T-helper 2 cell treated with Interferon-gamma antibody and Interleukin-4, amounts not matched to agents 100 ng/mL and 5 ng/mL, for 36 hours (primary cell): ENCODE results near the gene CALML5. TPM values are rescaled to one million over a fixed set of nuclear protein-coding genes. Genes with fewer than 3 reads are reported as not detected.

Source experiments
- intact Hi-C: fragments of 100-400 bp; cut with micrococcal nuclease; formaldehyde crosslinking; loops from one replicate; pipeline ENCODE4 v1.15.1; 2023
- total RNA-seq: library from RNA; stranded (reverse); gene quantifications from 2 replicates; pipeline ENCODE4 v1.2.3, GENCODE V29; 2022

CALML5 gene, protein sequence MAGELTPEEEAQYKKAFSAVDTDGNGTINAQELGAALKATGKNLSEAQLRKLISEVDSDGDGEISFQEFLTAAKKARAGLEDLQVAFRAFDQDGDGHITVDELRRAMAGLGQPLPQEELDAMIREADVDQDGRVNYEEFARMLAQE
- not detected in 2 replicates for total RNA-seq

DNA sequence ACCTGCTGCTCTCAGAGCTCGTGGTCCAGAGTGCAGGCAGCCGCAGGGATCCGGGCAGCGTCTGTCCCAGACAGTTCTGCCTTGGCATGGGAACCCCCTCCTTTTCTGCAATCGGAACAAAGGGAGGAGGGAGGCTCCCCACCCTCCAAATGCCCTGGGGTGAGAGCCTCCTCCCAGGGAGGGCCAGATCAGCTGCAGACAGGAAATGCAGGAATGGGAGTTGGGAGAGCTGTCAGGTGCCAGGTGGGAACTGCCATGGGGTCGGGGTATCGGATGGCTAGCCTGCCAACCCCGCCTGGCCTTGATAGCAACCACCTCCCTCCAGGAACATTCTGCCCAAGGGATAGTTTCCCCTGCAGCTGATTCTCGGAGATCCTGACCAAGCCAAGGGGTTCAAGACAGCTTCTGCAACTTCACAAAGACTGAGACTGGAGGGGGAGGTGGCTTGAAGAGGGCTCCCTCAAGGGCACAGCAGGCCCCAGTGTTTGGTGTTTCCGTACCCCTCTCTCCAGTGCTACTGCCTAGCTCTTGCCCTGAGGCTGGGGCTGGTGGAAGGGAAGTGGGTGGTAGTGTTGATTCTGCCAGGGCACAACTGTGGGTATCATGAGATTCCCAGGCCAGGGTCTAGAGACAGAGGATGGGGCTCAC, at the start of gene CALML5:
TSS of gene CALML5 (minus strand) at position 78 of the 648 bp plus-strand sequence. CDS start 132 bp downstream, outside the sequence.
- intact Hi-C loops: no loop called here

DNA sequence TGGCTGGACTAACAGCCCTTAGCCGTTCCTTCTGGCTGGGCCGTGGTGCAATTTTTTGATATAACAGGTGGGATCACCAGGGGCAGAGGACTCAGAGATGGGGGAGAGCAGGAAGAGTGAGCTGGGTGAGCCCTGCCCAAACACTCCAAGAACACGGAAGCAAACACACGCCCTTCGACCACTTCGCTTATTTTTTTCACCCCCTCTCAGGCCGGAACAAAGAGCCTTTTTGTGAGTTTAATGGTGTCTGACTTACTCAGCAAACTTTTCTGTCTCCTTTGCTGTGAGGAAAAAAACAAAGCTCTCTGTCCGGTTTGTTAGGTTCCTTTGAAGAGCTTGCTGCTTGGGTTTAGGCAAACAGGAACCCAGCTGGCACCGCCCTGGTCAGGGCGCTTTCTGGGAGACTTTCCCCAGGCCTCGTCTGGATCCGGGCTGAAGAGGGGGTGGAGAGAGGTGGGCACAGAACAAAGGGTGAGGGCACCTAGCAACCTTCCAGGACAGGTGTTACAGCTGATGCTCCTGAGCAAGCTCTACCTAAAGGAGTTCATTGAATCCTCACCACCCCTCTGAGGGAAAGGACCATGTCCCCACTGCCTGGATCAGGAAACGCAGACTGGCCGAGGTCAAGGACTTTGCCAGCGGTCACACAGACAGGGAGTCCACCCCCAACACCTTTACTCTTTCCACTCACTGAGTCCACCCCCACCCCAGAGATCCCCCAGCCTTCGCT, 48.7 kb upstream of the CALML5 start:
- intact Hi-C loops: loop anchor here (2.0 to 5.0 kb wide), 2 partner anchors 17 to 256 kb away; no protein-coding TSS in a partner anchor

DNA sequence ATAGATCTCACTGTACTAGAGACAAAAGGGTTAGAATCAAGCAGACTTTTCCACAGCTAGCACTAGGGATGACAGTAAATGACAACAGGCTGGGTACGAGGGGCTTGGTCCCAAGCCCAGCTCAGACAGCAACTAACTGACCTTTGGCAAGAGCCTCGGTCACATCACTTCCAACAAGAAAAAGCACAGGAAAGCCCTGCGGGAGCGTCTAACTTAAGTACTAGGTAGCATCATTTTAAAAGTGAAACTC, 48.2 kb upstream of the CALML5 start:
- intact Hi-C loops: loop anchor here (5.0 kb wide), 1 partner anchor 255 kb away; no protein-coding TSS in a partner anchor

DNA sequence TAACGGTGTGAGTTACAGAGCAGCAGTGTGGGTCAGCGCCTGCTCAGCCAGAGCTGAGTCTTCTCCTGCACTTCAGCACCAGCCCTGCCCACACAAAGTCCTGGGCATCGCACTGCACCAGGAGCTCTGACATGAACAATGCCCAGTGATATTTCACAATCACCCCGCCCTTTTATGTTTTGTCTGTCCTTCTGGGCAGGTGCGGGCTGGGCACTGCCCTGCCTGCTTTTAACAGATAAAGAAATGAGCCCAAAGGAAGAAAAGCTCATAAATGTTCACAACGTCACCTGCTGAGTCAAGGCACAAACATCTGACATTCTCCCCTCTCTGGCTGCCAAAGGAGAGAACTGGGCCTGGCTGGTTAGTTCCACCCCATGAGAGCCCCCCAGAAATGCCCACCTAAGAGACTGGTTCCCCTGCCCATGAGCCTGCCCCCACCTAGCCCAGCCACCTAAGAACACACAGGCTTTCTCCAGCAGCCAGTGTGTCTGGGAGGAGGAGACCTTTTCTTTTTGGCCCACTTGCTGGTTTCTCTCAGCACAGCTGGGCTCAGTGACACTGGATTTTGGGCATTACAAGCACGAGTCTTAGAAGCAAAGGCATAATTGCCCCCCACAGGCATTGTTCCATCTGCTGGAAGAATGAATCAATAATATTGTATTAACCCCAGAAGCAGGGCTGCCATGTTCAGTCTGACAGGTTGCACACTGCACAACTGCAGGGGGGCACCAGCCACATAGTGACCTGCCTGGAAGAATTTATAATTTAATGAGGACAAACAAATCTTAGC, 47.7 kb upstream of the CALML5 start:
- intact Hi-C loops: loop anchor here (5.0 kb wide), 1 partner anchor 255 kb away; no protein-coding TSS in a partner anchor

DNA sequence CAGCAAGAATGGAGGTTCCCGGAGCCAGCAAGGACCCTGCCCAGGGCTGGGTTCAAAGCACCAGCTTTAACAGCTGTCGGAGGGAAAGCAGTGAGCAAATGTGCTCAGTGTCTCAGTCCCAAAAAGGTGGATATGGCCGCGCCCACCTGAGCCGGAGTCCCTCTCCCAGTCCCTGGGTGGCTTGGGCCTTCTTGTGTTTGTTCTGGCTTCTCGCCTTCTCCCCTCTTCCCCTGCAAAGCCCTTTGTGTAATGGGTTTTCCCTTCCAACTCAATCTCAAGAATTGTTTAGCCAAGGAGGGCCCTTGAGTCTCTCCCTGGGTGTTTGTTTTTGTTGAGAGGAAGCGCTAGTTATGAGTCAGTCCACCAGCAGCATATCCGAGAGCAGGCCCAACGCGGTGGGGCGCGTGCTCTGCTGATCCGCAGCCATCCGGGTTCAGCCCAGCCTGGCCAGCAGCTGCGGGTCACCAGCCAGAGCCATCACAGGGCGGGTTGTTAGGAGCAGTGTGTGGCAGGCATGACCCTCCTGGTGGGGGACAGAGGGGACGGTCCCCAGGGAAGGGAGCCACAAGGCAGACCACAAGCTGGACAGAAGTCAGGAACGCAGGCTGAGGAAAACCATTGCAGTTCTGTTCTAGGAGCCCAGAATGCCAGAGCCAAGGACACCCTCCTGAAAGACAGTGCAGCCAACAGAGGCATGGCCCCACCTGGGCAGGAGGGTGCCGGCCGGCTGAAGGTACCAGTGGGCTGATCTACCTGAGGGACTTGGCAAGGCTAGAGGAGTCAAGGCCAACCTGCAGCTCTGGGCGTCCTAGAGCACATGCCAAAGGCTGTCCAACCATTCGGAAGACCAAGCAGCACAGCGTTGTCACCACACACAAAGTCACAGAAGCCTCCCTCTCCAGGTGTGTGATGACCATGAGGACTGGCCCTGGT, 46.7 kb upstream of the CALML5 start:
- intact Hi-C loops: loop anchor here (5.0 kb wide), 1 partner anchor 254 kb away; no protein-coding TSS in a partner anchor

DNA sequence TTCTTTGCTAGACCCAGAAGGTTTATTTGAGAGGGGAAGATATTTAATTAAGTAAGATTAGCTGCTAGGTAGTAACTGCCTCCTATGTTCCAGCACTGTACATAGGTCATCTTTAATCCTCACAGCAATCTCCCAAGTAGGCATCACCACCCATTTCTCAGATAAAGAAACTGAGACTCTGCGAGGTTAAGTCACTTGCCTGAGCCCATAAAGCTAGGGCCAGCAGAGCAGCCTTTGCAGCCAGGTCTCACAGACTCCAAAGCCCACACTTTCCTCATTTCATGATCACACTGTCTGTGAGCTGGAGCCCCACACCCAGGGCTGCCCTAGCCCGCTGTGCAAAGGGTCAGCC, 46.0 kb upstream of the CALML5 start:
- intact Hi-C loops: loop anchor here (5.0 kb wide), 1 partner anchor 253 kb away; no protein-coding TSS in a partner anchor

DNA sequence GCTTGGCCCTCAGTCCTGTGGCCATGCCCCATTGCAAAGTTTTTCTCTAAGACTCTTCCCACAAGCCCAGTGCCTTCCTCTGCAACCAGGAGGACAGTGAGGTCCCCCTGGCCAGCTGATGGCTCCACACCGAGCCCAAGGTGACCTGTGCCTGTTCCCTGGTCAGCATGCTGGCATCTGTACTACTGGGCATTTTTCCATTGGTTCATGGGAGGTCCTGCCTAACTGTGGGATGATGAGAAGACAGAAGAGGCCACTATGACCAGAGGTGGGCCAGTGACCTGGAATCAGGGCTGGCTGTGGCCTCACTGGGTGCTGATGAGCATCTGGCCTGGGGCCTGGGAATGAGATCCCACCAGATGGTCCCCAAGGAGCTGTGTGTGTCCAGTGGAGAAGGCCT, 45.6 kb upstream of the CALML5 start:
- intact Hi-C loops: loop anchor here (5.0 kb wide), 1 partner anchor 253 kb away; no protein-coding TSS in a partner anchor

DNA sequence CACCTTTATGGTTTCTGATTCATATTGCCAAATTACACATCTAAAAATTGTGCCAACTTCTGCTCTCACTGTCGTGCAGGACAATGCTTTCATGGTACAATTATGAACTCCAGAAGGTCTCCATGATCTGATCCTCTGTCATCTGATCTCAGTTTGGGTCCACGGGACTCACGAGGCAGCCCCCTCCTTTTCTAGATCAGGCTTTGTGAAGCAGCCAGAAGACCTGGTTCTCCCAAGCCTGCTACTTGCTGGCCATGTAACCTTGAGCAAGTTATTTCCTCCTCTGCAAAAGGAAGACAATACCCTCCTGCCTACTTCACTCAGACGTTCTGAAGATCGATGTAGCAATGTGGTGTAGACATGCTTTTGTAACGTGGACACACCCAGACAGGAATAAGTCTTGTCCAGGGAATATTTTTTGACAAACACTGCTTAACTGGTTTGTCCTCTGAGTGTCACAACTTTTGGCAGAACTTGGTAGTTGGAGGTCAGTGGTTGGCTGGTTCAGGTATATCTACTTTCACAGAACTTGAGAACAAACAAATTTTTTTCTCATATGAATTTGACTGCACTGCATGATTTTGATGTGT, 44.9 kb upstream of the CALML5 start:
- intact Hi-C loops: no loop called here

DNA sequence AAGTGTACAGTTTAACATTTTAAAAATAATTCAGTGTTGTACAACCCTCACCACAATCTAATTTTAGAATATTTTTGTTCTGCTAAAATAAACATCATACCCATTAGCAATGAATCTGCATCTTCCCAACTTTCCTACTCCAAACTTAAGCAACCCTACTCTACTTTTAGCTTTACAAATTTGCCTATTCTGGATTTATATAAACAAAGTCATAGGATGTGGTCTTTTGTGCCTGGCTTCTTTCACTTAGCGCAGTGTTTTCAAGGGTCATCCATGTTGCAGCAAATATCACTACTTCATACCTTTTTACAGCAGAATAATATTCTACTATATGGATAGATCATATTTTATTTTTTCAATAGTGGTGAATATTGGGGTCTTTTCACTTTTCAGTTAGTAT, 44.3 kb upstream of the CALML5 start:
- intact Hi-C loops: no loop called here

DNA sequence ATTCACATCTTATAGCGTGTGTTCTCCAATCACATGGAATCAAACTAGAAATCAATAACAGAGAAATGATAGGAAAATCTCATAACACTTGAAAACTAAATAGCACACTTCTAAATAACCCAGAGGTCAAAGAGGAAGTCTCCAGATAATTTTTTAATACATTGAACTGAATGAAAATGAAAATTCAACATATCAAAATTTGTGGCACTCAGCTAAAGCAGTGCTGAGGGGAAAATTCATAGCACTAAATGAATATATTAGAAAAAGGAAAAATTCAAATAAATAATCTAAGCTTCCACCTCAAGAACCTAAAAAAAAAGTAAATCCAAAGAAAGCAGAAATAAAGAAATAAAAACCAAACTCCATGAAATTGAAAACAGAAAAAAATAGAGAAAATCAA, 42.7 kb upstream of the CALML5 start:
- intact Hi-C loops: no loop called here

DNA sequence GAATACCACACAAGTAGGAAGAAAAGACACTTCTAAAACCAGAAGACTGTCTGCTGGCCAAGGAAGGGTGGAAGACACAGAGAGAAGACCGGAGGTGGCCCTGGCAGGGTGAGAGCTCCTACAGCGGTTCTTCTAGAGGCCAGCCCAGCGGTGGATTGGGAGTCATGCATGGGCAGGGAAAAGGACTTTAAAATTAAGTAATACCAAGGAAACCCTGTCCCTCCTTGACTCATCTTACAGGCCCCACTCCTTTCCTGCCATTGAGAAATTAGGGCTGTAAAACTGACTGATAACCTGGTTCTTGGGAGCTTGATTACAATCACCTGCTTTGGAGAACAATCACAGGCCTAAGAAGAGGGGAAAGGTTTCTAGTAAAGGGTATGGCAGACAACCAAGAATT, 41.5 kb upstream of the CALML5 start:
- intact Hi-C loops: no loop called here

DNA sequence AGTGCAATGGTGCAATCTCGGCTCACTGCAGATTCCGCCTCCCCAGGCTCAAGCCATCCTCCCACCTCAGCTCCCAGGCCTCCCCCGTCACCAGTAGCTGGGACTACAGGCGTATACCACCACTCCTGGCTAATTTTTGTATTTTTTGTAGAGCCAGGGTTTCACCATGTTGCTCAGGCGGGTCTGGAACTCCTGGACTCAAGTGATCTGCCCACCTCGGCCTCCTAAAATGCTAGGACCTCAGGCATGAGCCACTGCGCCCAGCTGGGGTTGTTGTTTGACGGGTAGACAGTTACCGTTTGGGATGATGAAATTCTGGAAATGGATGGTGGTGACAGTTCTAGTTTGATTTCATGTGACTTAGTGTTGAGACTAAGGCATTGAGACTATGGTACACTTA, 40.7 kb upstream of the CALML5 start:
- intact Hi-C loops: no loop called here

DNA sequence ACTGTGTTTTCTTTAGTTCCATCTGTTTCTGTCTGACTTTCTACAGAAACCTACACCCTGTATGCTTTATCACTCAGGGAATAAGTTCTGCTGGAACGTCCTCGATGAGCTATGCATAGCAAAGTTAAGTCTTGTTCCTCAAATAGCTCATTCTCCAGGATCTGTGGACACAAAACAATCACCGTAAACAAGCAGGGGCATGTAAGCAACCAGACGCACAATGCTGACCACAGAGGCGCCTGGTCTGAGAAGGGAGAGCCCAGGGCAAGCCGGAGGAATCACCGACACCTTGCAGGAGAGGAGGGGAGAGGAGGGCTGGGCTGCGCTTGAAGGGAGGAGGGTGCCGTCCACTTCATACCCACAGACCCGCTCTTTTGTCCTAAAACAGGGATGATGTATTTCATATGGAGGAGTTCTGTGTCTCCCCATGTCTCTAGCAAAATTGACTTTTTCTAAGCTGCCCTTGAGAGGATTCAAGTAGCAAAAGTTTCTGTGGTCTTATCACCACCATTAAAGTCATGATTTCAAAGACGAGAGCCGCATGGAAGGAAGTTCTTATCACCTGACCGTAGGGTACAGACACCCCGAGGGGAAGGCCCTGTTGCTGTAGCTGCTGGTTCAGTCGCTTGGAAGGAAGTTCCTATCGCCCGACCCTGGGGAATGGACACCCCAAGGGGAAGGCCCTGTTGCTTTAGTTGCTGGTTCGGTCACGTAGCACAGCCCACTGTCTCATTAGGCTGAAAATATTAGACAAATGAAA, 39.7 kb upstream of the CALML5 start:
- intact Hi-C loops: no loop called here

DNA sequence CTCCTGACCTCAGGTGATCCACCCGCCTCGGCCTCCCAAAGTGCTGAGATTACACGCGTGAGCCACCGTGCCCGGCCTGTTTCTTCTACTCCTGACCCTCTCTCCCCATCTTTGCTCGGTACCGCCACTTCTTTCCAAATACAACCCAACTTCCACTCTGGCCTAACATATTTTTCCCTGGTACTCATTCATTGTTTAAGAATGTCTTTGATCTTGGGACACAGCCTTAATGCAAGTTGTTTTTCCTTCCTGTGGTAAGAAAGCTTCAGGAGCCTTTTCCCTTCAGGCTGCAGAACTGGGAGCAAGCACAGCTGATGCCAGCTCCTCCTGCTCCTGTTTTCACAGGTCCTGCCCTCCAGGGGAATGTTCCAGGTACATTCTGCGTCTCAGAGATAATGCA, 39.1 kb upstream of the CALML5 start:
- intact Hi-C loops: no loop called here

DNA sequence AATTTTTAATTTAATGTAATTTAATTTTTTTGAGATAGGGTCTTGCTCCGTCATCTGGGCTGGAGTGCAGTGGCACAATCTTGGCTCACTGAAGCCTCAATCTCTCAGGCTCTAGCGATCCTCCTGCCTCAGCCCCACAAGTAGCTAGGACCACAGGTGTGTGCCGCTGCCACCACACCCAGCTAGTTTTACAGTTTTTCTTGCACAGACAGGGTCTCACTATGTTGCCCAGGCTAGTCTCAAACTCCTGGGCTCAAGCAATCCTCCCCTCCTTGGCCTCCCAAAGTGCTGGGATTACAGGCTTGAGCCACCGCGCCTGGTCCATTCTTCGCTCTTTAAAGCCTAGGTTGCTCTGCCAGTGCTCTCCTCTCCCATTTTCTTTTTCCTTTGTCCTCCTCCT, 38.3 kb upstream of the CALML5 start:
- intact Hi-C loops: no loop called here

DNA sequence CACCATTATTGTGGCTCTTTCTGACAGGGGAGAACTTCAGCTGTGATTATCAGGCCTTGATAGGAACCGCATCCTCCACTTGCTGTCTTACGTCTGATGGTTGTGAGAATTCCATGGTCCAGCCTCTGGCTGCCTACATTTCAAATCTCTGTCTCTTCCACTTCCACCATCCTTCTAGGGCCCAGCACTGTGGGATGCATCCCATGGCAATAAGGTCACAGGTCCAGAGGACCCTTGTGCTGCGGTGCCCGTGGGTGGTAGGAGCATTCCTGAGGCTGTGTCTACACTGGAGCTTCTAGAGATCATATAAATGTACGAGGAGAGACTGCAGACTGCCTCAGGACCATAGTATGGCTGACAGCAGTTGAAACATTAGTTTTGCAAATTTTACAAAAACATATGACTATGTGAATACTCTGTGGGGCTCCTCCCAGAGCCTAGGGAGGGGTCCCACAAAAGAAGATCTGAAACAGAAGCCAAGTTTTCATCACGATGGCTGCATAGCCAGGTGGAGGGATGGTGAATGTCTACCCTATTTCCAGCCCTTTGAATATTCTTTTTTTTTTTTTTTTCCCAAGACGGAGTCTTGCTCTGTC, 37.2 kb upstream of the CALML5 start:
- intact Hi-C loops: no loop called here

DNA sequence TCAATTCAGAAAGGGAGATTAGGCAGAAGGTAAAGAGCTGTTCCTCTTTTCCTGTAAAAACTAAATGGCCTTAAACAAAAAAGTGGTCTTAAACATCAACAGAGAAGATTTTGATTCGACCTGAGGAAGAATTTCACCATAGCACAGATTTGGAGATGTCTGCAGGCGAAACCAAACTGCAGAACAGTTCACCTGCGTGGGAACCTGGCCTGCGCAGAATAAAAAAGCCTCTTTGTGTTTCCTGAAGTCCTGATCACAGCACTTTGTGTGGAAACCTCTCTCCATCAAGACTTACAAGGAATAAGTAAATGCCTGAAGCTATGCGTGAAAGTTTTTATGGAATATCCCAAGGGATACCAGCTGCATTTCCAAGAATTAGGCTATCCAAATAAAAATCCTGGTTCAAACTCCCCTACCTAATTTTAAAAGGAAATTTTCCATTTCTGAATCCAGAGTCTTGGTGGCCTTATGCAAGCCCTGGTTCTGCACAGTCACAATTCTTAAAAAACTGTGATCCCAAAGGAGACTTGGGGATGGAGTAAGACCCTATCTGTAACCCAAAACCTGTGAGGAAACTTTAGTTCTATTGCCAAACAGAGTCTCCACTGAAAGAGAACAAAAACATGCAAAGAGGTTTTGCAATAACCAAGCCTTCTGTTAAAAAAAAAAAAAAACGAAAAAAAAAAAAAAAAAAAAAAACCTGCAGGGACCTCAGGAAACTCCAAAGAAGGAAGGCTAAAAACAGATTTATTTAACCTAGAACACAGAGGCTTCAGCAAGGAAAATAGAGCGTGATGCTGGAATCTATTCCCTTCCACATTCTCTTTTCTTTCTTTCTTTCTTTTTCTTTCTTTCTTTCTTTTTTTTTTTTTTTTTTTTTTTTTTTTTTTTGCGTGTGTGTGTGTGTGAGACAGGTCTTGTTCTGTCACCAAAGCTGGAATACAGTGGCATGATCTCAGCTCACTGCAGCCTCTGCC, 35.8 kb upstream of the CALML5 start:
- intact Hi-C loops: no loop called here
